GM12891 (cell line): ENCODE results near the gene TCEAL3.

Experiments used
- POLR2A ChIP-seq: IDR thresholded peaks from 2 replicates; pipeline ENCODE4 v1.6.1; 2011; ENCODE audit warnings: low read depth, low read length, control low read depth
- POLR2AphosphoS5 ChIP-seq: IDR thresholded peaks from 2 replicates; pipeline ENCODE4 v1.6.1; 2011; ENCODE audit warnings: low read depth, low read length, control low read depth

DNA sequence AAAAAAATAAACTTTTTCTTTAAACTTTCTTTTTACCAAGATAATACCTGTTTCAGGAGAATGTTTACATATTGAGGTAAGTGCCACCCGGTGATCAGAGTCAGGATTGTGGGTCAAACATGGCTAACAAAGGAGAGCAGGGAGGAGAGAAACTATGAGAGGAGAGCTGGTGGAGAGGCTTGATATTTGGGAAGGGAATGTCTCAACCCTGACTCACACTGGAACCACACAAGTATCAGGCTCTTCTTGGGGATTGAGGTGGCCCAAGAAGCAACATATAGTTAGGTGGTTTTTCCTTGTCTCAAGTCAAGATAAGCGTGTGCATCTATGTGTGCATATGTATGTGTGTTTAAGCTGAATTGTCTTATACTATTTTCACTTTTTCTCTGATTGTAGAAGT, 27.7 kb downstream of the TCEAL3 start:
- TF ChIP-seq POLR2A (no peak), POLR2AphosphoS5 (no peak)
